Vagina (tissue), 2 donors: ENCODE data around the gene DSCAML1.

Experiments
- CTCF ChIP-seq, 3 experiments: fragments of 450-650 bp in 2 of 3; fragments of 200-600 bp in 1 of 3; sonication (generic) in 1 of 3; IDR thresholded peaks; one replicate each; pipeline ENCODE4 v1.5.1; 2017 to 2019; ENCODE audit warnings: antibody characterized with exemption in 3 of 3, mild to moderate bottlenecking in 2 of 3, moderate library complexity in 2 of 3
- POLR2AphosphoS5 ChIP-seq, 2 donors: sonication (generic); formaldehyde crosslinking; IDR thresholded peaks; one replicate each; pipeline ENCODE4 v1.9.0; 2017; ENCODE audit warnings: antibody characterized with exemption in 2 of 2, mild to moderate bottlenecking in 2 of 2, low read depth in 1 of 2; ENCODE audit not compliant: insufficient read depth in 1 of 2

GRCh38 chr11:117413616-117414015 is 383.4 kb downstream of the DSCAML1 start:
- TF ChIP-seq CTCF (IDR thresholded peaks at IDR 0.05) = no peak
- no peak for TF ChIP-seq POLR2AphosphoS5 (IDR thresholded peaks at IDR 0.05; ENCODE audit: insufficient read depth in 1 of 2, low read depth in 1 of 2)
